Thyroid gland (tissue), 4 donors: ENCODE measurements around the gene ARL17B.
"Not testable (repeated sequence)": the region's sequence is repeated elsewhere in the genome, so short reads cannot be mapped to it uniquely, and the experiment has no call there.

Experiments
- CTCF ChIP-seq, 6 experiments: fragments of 200-600 bp in 3 of 6; fragments of 450-650 bp in 3 of 6; sonication (generic) in 3 of 6; IDR thresholded peaks; one replicate each; pipeline ENCODE4 v1.5.1; 2016 to 2019; ENCODE audit warnings: antibody characterized with exemption in 6 of 6, mild to moderate bottlenecking in 2 of 6, inconsistent platforms in 1 of 6, moderate library complexity in 1 of 6
- POLR2A ChIP-seq, 2 donors: fragments of 450-650 bp; IDR thresholded peaks; one replicate each; pipeline ENCODE4 v1.6.1; 2017; ENCODE audit warnings: antibody characterized with exemption in 2 of 2, mild to moderate bottlenecking in 2 of 2, moderate library complexity in 1 of 2

GRCh38 chr17:46341220-46341619 is 20.3 kb downstream of the ARL17B start:
- TF ChIP-seq CTCF, POLR2A (IDR thresholded peaks at IDR 0.05): not testable (repeated sequence)
